ENCODE data around the gene CDC42EP5.

Gene CDC42EP5

GRCh38 chr19:54462047-54462654 lies 10.9 kb downstream of the CDC42EP5 start:
- no peak for DNase-seq (ENCODE audit: low spot score)

GRCh38 chr19:54461613-54462012 lies 11.5 kb downstream of the CDC42EP5 start:
- DNase-seq (ENCODE audit: low spot score), result no peak

- no peak for DNase-seq (ENCODE audit: low spot score)
Measured at GRCh38 chr19:54461210-54461609, 11.9 kb downstream of the CDC42EP5 start.

GRCh38 chr19:54460230-54461005 lies 12.7 kb downstream of the CDC42EP5 start:
- DNase-seq (ENCODE audit: low spot score), result no peak

- DNase-seq (ENCODE audit: low spot score), result no peak
Measured at GRCh38 chr19:54459282-54460229, 13.5 kb downstream of the CDC42EP5 start.

GRCh38 chr19:54458648-54459281 lies 14.3 kb downstream of the CDC42EP5 start:
- DNase-seq (ENCODE audit: low spot score), result no peak

GRCh38 chr19:54457773-54458647 lies 15.1 kb downstream of the CDC42EP5 start:
- DNase-seq (ENCODE audit: low spot score), result no peak

GRCh38 chr19:54456423-54457373 lies 16.4 kb downstream of the CDC42EP5 start:
- no peak for DNase-seq (ENCODE audit: low spot score)

GRCh38 chr19:54455786-54456422 lies 17.2 kb downstream of the CDC42EP5 start:
- DNase-seq (ENCODE audit: low spot score), result no peak

GRCh38 chr19:54454781-54455675 lies 18.1 kb downstream of the CDC42EP5 start:
- no peak for DNase-seq (ENCODE audit: low spot score)

GRCh38 chr19:54453921-54454780 lies 18.9 kb downstream of the CDC42EP5 start:
- no peak for DNase-seq (ENCODE audit: low spot score)

GRCh38 chr19:54452626-54453025 lies 20.5 kb downstream of the CDC42EP5 start:
- no peak for DNase-seq (ENCODE audit: low spot score)

GRCh38 chr19:54451997-54452396 lies 21.1 kb downstream of the CDC42EP5 start:
- no peak for DNase-seq (ENCODE audit: low spot score)

- DNase-seq (ENCODE audit: low spot score), result no peak
Measured at GRCh38 chr19:54451331-54451871, 21.7 kb downstream of the CDC42EP5 start.

GRCh38 chr19:54449701-54450069 lies 23.4 kb downstream of the CDC42EP5 start:
- DNase-seq (ENCODE audit: low spot score), result no peak

- DNase-seq (ENCODE audit: low spot score), result peak; percentile 99
Measured at GRCh38 chr19:54448774-54449700, 24.1 kb downstream of the CDC42EP5 start, which contains the start of gene LENG8. Gene LENG8, plus strand, starts transcription at chr19:54449199. Its CDS starts 2,146 bp downstream, at chr19:54451345.
